Gastrocnemius medialis (tissue), 4 donors: ENCODE measurements around the gene C1QTNF8.

Source experiments
- POLR2A ChIP-seq, 2 donors: fragments of 450-650 bp; IDR thresholded peaks; one replicate each; pipeline ENCODE4 v1.6.1; 2017; ENCODE audit warnings: antibody characterized with exemption in 2 of 2, mild to moderate bottlenecking in 2 of 2, moderate library complexity in 2 of 2
- TF ChIP-seq, protein P1 (sequence below), 5 experiments: fragments of 450-650 bp in 3 of 5; fragments of 200-600 bp in 2 of 5; sonication (generic) in 2 of 5; IDR thresholded peaks in 4 of 5; conservative IDR thresholded peaks in 1 of 5; 1 replicate in 4 of 5; 2 replicates in 1 of 5; pipeline ENCODE4 v1.5.1; 2016 to 2019; ENCODE audit warnings: antibody characterized with exemption in 5 of 5, mild to moderate bottlenecking in 3 of 5, moderate library complexity in 3 of 5

DNA sequence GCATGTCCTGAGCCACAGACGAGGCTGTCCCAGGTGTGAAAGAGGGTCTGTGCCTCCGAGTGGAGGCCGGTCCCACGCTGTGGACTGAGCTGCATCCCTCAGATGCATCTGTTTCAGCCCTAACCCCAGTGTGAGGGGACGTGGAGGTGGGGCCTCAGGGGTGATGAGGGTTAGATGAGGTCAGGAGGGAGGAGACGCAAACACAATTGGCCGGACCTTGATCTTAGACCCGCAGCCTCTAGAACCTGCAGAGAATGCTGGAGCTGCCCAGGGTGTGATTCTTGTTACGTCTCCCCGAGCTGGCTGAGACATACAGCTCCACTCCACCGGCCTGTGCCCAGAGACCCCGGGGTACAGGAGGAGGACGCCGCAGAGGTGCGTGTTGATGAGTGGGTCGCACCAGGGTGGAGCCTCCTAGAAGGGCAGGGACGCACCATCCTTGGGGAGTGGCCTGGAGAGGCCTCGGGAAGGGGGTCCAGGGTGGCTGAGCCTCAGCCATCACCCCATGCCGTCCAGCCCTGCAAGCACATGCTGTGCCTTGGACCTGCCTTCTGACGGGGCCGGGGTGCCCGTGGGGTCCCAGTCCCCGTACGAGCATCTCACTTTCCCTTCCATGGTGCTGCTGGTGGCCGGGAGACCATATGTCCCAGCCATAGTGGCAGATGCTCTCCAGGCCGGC is 16.6 kb upstream of the C1QTNF8 start:
- TF ChIP-seq, protein P1, sequence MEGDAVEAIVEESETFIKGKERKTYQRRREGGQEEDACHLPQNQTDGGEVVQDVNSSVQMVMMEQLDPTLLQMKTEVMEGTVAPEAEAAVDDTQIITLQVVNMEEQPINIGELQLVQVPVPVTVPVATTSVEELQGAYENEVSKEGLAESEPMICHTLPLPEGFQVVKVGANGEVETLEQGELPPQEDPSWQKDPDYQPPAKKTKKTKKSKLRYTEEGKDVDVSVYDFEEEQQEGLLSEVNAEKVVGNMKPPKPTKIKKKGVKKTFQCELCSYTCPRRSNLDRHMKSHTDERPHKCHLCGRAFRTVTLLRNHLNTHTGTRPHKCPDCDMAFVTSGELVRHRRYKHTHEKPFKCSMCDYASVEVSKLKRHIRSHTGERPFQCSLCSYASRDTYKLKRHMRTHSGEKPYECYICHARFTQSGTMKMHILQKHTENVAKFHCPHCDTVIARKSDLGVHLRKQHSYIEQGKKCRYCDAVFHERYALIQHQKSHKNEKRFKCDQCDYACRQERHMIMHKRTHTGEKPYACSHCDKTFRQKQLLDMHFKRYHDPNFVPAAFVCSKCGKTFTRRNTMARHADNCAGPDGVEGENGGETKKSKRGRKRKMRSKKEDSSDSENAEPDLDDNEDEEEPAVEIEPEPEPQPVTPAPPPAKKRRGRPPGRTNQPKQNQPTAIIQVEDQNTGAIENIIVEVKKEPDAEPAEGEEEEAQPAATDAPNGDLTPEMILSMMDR (IDR thresholded peaks at IDR 0.05 in 4 of 5, conservative IDR thresholded peaks at IDR 0.05 in 1 of 5), result no peak
- no peak for TF ChIP-seq POLR2A (IDR thresholded peaks at IDR 0.05)
